ENCODE measurements around the gene SHROOM3. TPM values are rescaled to one million over a fixed set of nuclear protein-coding genes. Genes with fewer than 3 reads are reported as not detected.

Gene SHROOM3
- total and polyA plus RNA-seq, 7 donors = 5.1 to 71.0 (median 28.2) TPM

GRCh38 chr4:76802236-76803021, 367.4 kb downstream of the SHROOM3 start:
- Histone ChIP-seq H3K4me1 (no peaks in the 10 kb centered on the region), H3K27ac (peak overlapping the region; percentile 3 to 51 (median 15)), H3K4me3 (peak overlapping the region in 3 of 4 donors; percentile 19 to 25 (median 20)), H3K27me3 (no peaks in the 10 kb centered on the region), H3K9me3 (no peaks in the 10 kb centered on the region), H3K36me3 (no peaks in the 10 kb centered on the region)
- intact Hi-C loops (cut with DNase I) = no loop called here
- TF ChIP-seq CTCF (IDR thresholded peaks at IDR 0.05) (no peak), POLR2AphosphoS5 (IDR thresholded peaks at IDR 0.05) (no peak), EP300 (IDR thresholded peaks at IDR 0.05) (no peak), POLR2A (IDR thresholded peaks at IDR 0.05) (no peak)
- DNase-seq = no peak
- WGBS, 2 donors = 75 to 77% methylated on average over 20 of the region's 20 CpGs

GRCh38 chr4:76803522-76803921, 368.5 kb downstream of the SHROOM3 start:
- H3K9me3 ChIP-seq = peaks cover 0 to 6% (median 0%) of the 10 kb centered on the region in 4 donors
- peak overlapping the region in 2 of 4 donors; percentile 3 to 51 for H3K27ac ChIP-seq
- no peak for TF ChIP-seq EP300 (IDR thresholded peaks at IDR 0.05)
- no peak for TF ChIP-seq CTCF (IDR thresholded peaks at IDR 0.05)
- TF ChIP-seq POLR2AphosphoS5 (IDR thresholded peaks at IDR 0.05) = no peak
- no peak for TF ChIP-seq POLR2A (IDR thresholded peaks at IDR 0.05)
- intact Hi-C loops (cut with DNase I) = no loop called here
- H3K4me3 ChIP-seq = no peak overlapping the region
- no peaks in the 10 kb centered on the region for H3K27me3 ChIP-seq
- no peaks in the 10 kb centered on the region for H3K4me1 ChIP-seq
- DNase-seq = no peak
- whole genome bisulfite sequencing, 2 donors = 46 to 74% methylated on average over 5 of the region's 5 CpGs
- H3K36me3 ChIP-seq = no peaks in the 10 kb centered on the region

GRCh38 chr4:76804096-76804495, 369.1 kb downstream of the SHROOM3 start:
- WGBS, 2 donors = 70 to 80% methylated on average over 5 of the region's 5 CpGs
- Histone ChIP-seq H3K9me3 (peaks cover 0 to 6% (median 0%) of the 10 kb centered on the region in 4 donors), H3K36me3 (no peaks in the 10 kb centered on the region), H3K4me3 (no peak overlapping the region), H3K27ac (peak overlapping the region in 2 of 4 donors; percentile 3 to 41), H3K27me3 (no peaks in the 10 kb centered on the region), H3K4me1 (no peaks in the 10 kb centered on the region)
- no peak for TF ChIP-seq EP300 (IDR thresholded peaks at IDR 0.05)
- TF ChIP-seq POLR2AphosphoS5 (IDR thresholded peaks at IDR 0.05) = no peak
- TF ChIP-seq CTCF (IDR thresholded peaks at IDR 0.05) = no peak
- TF ChIP-seq POLR2A (IDR thresholded peaks at IDR 0.05) = no peak
- intact Hi-C loops (cut with DNase I) = no loop called here
- no peak for DNase-seq

- no peak overlapping the region for H3K27ac ChIP-seq
- H3K4me1 ChIP-seq = no peaks in the 10 kb centered on the region
- DNase-seq = no peak
- intact Hi-C loops (cut with DNase I) = no loop called here
- H3K27me3 ChIP-seq = no peaks in the 10 kb centered on the region
- H3K9me3 ChIP-seq = peaks cover 0 to 6% (median 0%) of the 10 kb centered on the region in 4 donors
- H3K4me3 ChIP-seq = no peak overlapping the region
- WGBS, 2 donors = 87 to 92% methylated on average over 3 of the region's 3 CpGs
- TF ChIP-seq POLR2A (IDR thresholded peaks at IDR 0.05) (no peak), EP300 (IDR thresholded peaks at IDR 0.05) (no peak), CTCF (IDR thresholded peaks at IDR 0.05) (no peak), POLR2AphosphoS5 (IDR thresholded peaks at IDR 0.05) (no peak)
- no peaks in the 10 kb centered on the region for H3K36me3 ChIP-seq
Measured at GRCh38 chr4:76806346-76806745, 371.3 kb downstream of the SHROOM3 start.
